BLaER1 (cell line): Measurements from ENCODE around the gene IARS2.
"Not testable (repeated sequence)": the region's sequence is repeated elsewhere in the genome, so short reads cannot be mapped to it uniquely, and the experiment has no call there.

Experiments used
- H3K27ac ChIP-seq: shearing (Covaris generic); formaldehyde crosslinking; 2 replicates; pipeline ENCODE4 v1.8.1; 2022
- H3K27me3 ChIP-seq: shearing (Covaris generic); formaldehyde crosslinking; 2 replicates; pipeline ENCODE4 v1.8.1; 2022
- H3K36me3 ChIP-seq: shearing (Covaris generic); formaldehyde crosslinking; 2 replicates; pipeline ENCODE4 v1.8.1; 2022
- H3K4me1 ChIP-seq: shearing (Covaris generic); formaldehyde crosslinking; 2 replicates; pipeline ENCODE4 v1.8.1; 2022
- H3K4me2 ChIP-seq: shearing (Covaris generic); formaldehyde crosslinking; 2 replicates; pipeline ENCODE4 v1.8.1; 2022
- H3K4me3 ChIP-seq: shearing (Covaris generic); formaldehyde crosslinking; 2 replicates; pipeline ENCODE4 v1.8.1; 2022
- H3K9ac ChIP-seq: shearing (Covaris generic); formaldehyde crosslinking; 2 replicates; pipeline ENCODE4 v1.8.1; 2022
- H3K9me3 ChIP-seq: shearing (Covaris generic); formaldehyde crosslinking; 2 replicates; pipeline ENCODE4 v1.8.1; 2022
- H4K20me1 ChIP-seq: shearing (Covaris generic); formaldehyde crosslinking; 2 replicates; pipeline ENCODE4 v1.8.1; 2022
- Cebpa-rat ChIP-seq: shearing (Covaris generic); IDR thresholded peaks from 2 replicates; pipeline ENCODE4 v1.8.1; 2022

The IARS2 gene

GRCh38 chr1:220076861-220077762 is 16.8 kb upstream of the IARS2 start:
- H3K4me2 ChIP-seq = no peak overlapping the region
- no peaks in the 10 kb centered on the region for H4K20me1 ChIP-seq
- no peaks in the 10 kb centered on the region for H3K27me3 ChIP-seq
- H3K4me1 ChIP-seq = no peaks in the 10 kb centered on the region
- TF ChIP-seq Cebpa-rat = no peak
- H3K36me3 ChIP-seq = peaks cover 78% of the 10 kb centered on the region
- no peak overlapping the region for H3K4me3 ChIP-seq
- H3K9me3 ChIP-seq = 0 out of 2 replicates have a peak, but pooled peaks cover 5% of the 10 kb centered on the region
- H3K9ac ChIP-seq = no peak overlapping the region
- H3K27ac ChIP-seq = no peak overlapping the region

DNA sequence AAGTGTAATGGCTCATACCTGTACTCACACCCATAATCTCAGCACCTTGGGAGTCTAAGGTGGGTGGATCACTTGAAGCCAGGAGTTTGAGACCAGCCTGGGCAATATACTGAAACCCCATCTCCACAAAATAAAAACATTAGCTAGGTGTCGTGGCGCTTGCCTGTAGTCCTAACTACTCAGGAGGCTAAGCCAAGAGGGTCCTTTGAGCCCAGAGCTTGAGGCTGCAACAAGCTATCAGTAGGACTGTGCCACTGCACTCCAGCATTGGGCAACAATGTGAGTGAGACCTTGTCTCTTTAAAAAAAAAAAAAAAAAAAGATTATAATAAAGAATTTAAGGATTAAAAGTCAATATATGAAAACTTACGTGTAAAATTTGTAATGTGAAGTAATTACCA is 16.0 kb upstream of the IARS2 start:
- Histone ChIP-seq H3K36me3 (peaks cover 78% of the 10 kb centered on the region), H3K9me3 (0 out of 2 replicates have a peak, but pooled peaks cover 5% of the 10 kb centered on the region), H3K4me2 (no peak overlapping the region), H3K9ac (no peak overlapping the region), H3K27me3 (no peaks in the 10 kb centered on the region), H3K4me3 (no peak overlapping the region), H3K27ac (no peak overlapping the region), H4K20me1 (no peaks in the 10 kb centered on the region), H3K4me1 (no peaks in the 10 kb centered on the region)
- no peak for TF ChIP-seq Cebpa-rat

GRCh38 chr1:220084460-220084859 is 9.5 kb upstream of the IARS2 start:
- no peak overlapping the region for H3K4me3 ChIP-seq
- no peak overlapping the region for H3K4me2 ChIP-seq
- peaks cover 15% of the 10 kb centered on the region; the same call in 1 of the 2 replicates for H3K4me1 ChIP-seq
- peaks cover 14% of the 10 kb centered on the region; the same call in 1 of the 2 replicates for H3K9me3 ChIP-seq
- H3K9ac ChIP-seq = no peak overlapping the region
- peaks cover 52% of the 10 kb centered on the region for H3K36me3 ChIP-seq
- no peaks in the 10 kb centered on the region for H4K20me1 ChIP-seq
- no peak overlapping the region for H3K27ac ChIP-seq
- no peak for TF ChIP-seq Cebpa-rat
- no peaks in the 10 kb centered on the region for H3K27me3 ChIP-seq

GRCh38 chr1:220086261-220086686 is 7.7 kb upstream of the IARS2 start:
- H3K4me3 ChIP-seq, H4K20me1 ChIP-seq, H3K9ac ChIP-seq, H3K27me3 ChIP-seq, H3K27ac ChIP-seq: not testable (repeated sequence)
- Histone ChIP-seq H3K36me3 (peaks cover 35% of the 10 kb centered on the region), H3K4me1 (peaks cover 20% of the 10 kb centered on the region; the same call in 1 of the 2 replicates), H3K4me2 (peak overlapping the region; percentile 39; the same call in 1 of the 2 replicates), H3K9me3 (peaks cover 14% of the 10 kb centered on the region; the same call in 1 of the 2 replicates)

- Histone ChIP-seq H3K4me1 (peaks cover 24% of the 10 kb centered on the region), H3K4me2 (peak within 1 kb of the TSS; percentile 79), H3K4me3 (peak within 1 kb of the TSS; percentile 72), H3K27me3 (no peaks in the 10 kb centered on the region), H3K36me3 (peaks cover 7% of the 10 kb centered on the region; the same call in 1 of the 2 replicates), H4K20me1 (no peaks in the 10 kb centered on the region), H3K9ac (peak within 1 kb of the TSS; percentile 74), H3K9me3 (no peaks in the 10 kb centered on the region), H3K27ac (peak within 1 kb of the TSS; percentile 55)
- no peak for TF ChIP-seq Cebpa-rat
These were observed 4.0 kb upstream of the IARS2 start, which contains the start of gene BPNT1 for GRCh38 chr1:220089650-220090556. BPNT1 (minus strand) TSS chr1:220089788; CDS start chr1:220079846, 9,942 bp downstream.

DNA sequence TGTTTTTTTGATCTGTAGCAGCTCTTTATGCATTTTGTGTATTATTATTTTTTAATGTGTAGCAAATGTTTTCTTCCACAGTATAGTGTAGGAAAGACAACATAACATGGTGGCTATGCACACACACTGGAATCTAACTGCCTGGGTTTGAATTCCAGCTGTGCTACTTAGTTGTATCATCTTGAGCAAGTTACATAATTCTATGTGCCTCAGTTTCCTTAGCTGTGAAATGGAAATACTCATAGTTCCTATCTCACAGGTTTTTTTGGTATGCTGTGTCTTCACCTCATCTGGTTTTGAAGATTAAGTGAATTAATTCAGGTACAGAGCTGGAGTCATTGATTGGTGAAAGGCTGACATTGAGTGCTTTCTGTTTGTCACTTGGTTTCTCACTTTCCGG is 1.2 kb upstream of the IARS2 start:
- no peak overlapping the region for H3K9ac ChIP-seq
- no peak overlapping the region for H3K4me2 ChIP-seq
- H3K4me1 ChIP-seq = peaks cover 23% of the 10 kb centered on the region
- no peaks in the 10 kb centered on the region for H3K9me3 ChIP-seq
- no peaks in the 10 kb centered on the region; the same call in 1 of the 2 replicates for H4K20me1 ChIP-seq
- peaks cover 15% of the 10 kb centered on the region for H3K36me3 ChIP-seq
- H3K27ac ChIP-seq = no peak overlapping the region
- no peak for TF ChIP-seq Cebpa-rat
- H3K27me3 ChIP-seq = no peaks in the 10 kb centered on the region
- no peak overlapping the region for H3K4me3 ChIP-seq

DNA sequence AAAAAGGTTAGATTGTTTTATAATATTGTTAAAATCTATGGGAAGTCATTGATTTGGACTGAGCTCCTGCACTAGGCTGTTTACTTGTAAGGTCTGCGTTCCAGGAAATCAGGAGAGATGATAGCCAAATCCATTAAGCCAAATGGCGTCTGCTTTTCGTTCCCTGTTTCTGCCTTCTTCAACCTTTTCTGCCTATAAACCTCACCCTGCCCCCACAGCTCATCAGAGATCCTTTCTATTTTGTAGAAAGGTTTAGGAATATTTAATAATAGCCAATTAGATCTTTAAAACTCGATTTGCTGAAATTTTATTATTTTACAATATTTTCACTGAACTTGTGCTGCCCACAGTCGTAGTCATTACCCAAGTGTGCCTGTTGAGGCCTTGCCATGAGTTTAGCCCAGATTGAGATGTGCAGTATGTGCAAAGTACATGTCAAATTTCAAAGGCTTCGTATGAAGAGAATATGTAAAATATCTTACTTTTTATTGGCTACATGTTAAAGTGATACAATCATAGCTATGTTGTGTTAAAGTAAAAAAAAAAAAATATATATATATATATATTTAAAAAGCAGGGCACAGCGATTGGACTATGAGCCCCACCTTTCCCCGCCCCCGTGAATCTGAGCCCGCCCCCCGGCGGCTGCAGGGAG is 444 bp upstream of the IARS2 start:
- no peak for TF ChIP-seq Cebpa-rat
- H3K4me2 ChIP-seq = peak overlapping the region; percentile 28; the same call in 1 of the 2 replicates

DNA sequence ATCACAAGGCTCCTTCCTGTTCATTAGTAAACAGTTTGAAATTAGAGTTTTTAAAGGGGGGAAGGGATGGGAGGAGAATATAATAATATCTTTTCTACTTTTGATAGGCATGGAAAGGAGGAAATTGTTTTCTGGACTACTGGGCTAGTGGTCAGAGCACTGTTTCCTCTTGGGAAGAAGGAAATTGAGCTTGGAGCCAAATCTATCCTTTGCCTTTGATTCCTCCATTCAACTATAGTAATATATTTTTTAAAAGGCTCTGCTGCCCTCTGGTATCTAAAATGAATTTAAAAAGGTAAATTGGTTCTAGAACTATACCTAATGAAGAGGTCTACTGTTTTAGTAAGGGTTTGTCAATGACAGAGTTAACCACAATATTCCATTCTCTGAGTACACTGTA is 5.9 kb downstream of the IARS2 start:
- H4K20me1 ChIP-seq = no peaks in the 10 kb centered on the region; the same call in 1 of the 2 replicates
- peaks cover 72% of the 10 kb centered on the region for H3K36me3 ChIP-seq
- no peak overlapping the region for H3K27ac ChIP-seq
- H3K9ac ChIP-seq = no peak overlapping the region
- no peaks in the 10 kb centered on the region for H3K27me3 ChIP-seq
- no peaks in the 10 kb centered on the region for H3K9me3 ChIP-seq
- H3K4me3 ChIP-seq = no peak overlapping the region
- TF ChIP-seq Cebpa-rat = no peak
- H3K4me1 ChIP-seq = peaks cover 11% of the 10 kb centered on the region
- no peak overlapping the region for H3K4me2 ChIP-seq

More for the DNA sequence above, 444 bp upstream of the IARS2 start:
- Histone ChIP-seq H3K36me3 (peaks cover 23% of the 10 kb centered on the region), H3K27me3 (no peaks in the 10 kb centered on the region), H3K4me3 (no peak overlapping the region), H3K27ac (no peak overlapping the region), H4K20me1 (no peaks in the 10 kb centered on the region; the same call in 1 of the 2 replicates), H3K9me3 (no peaks in the 10 kb centered on the region), H3K9ac (no peak overlapping the region), H3K4me1 (peaks cover 20% of the 10 kb centered on the region)

GRCh38 chr1:220110473-220110872 is 16.5 kb downstream of the IARS2 start:
- not testable (repeated sequence) for H3K4me3 ChIP-seq, H3K27me3 ChIP-seq, H3K27ac ChIP-seq, H4K20me1 ChIP-seq, H3K4me1 ChIP-seq, H3K9ac ChIP-seq, H3K9me3 ChIP-seq, H3K4me2 ChIP-seq
- H3K36me3 ChIP-seq = peaks cover 86% of the 10 kb centered on the region

- H3K4me3 ChIP-seq, H3K4me2 ChIP-seq, H3K27me3 ChIP-seq, H3K27ac ChIP-seq, H3K4me1 ChIP-seq, H4K20me1 ChIP-seq, H3K9ac ChIP-seq, H3K9me3 ChIP-seq: not testable (repeated sequence)
- H3K36me3 ChIP-seq = peaks cover 90% of the 10 kb centered on the region
These were observed 18.7 kb downstream of the IARS2 start for GRCh38 chr1:220112600-220112999.
